ENCODE results near the gene ZBTB20. TPM values are rescaled to one million over a fixed set of nuclear protein-coding genes. Genes with fewer than 3 reads are reported as not detected.
A peak's percentile ranks its signal among the peaks of the same experiment; 100 is the strongest.

Gene ZBTB20
- total RNA-seq, 1 donor = 32.9 TPM

- Histone ChIP-seq H4K20me1 (ENCODE audit: insufficient read depth, low read length) (no peaks in the 10 kb centered on the region), H3K36me3 (ENCODE audit: insufficient read depth, low read length) (no peaks in the 10 kb centered on the region), H3K4me2 (ENCODE audit: insufficient read depth, low read length) (no peak overlapping the region), H3K9me3 (ENCODE audit: low read depth, low read length) (no peaks in the 10 kb centered on the region), H3K27me3 (ENCODE audit: insufficient read depth, low read length) (no peaks in the 10 kb centered on the region), H3K27ac (ENCODE audit: low read depth, low read length) (no peak overlapping the region), H3K4me3 (ENCODE audit: insufficient read depth, low read length) (no peak overlapping the region), H2AFZ (ENCODE audit: low read length) (no peak overlapping the region), H3K79me2 (ENCODE audit: insufficient read depth, low read length) (peaks cover 2% of the 10 kb centered on the region), H3K4me1 (ENCODE audit: insufficient read depth, low read length) (peaks cover 28% of the 10 kb centered on the region)
- no peak for DNase-seq (ENCODE audit: insufficient read length, low spot score, missing footprints)
- TF ChIP-seq CTCF (IDR thresholded peaks at IDR 0.05; ENCODE audit: extremely low read depth, low read depth, low read length) = no peak
These were observed 589.3 kb downstream of the ZBTB20 start for GRCh38 chr3:114557791-114558190.

- no peak for DNase-seq (ENCODE audit: insufficient read length, low spot score, missing footprints)
- peaks cover 39% of the 10 kb centered on the region for H3K4me1 ChIP-seq (ENCODE audit: insufficient read depth, low read length)
- H3K9me3 ChIP-seq (ENCODE audit: low read depth, low read length) = no peaks in the 10 kb centered on the region
- no peak overlapping the region for H3K4me3 ChIP-seq (ENCODE audit: insufficient read depth, low read length)
- no peaks in the 10 kb centered on the region for H3K36me3 ChIP-seq (ENCODE audit: insufficient read depth, low read length)
- H3K79me2 ChIP-seq (ENCODE audit: insufficient read depth, low read length) = peaks cover 2% of the 10 kb centered on the region
- H3K27me3 ChIP-seq (ENCODE audit: insufficient read depth, low read length) = no peaks in the 10 kb centered on the region
- no peaks in the 10 kb centered on the region for H4K20me1 ChIP-seq (ENCODE audit: insufficient read depth, low read length)
- H3K4me2 ChIP-seq (ENCODE audit: insufficient read depth, low read length) = no peak overlapping the region
- H3K27ac ChIP-seq (ENCODE audit: low read depth, low read length) = no peak overlapping the region
- TF ChIP-seq CTCF (IDR thresholded peaks at IDR 0.05; ENCODE audit: extremely low read depth, low read depth, low read length) = no peak
- no peak overlapping the region for H2AFZ ChIP-seq (ENCODE audit: low read length)
These were observed 590.4 kb downstream of the ZBTB20 start for GRCh38 chr3:114556657-114557213.

GRCh38 chr3:114554731-114555130, 592.4 kb downstream of the ZBTB20 start:
- no peak for DNase-seq (ENCODE audit: insufficient read length, low spot score, missing footprints)
- TF ChIP-seq CTCF (IDR thresholded peaks at IDR 0.05; ENCODE audit: extremely low read depth, low read depth, low read length) = no peak
- H3K27me3 ChIP-seq (ENCODE audit: insufficient read depth, low read length) = no peaks in the 10 kb centered on the region
- no peaks in the 10 kb centered on the region for H4K20me1 ChIP-seq (ENCODE audit: insufficient read depth, low read length)
- H3K4me1 ChIP-seq (ENCODE audit: insufficient read depth, low read length) = peaks cover 49% of the 10 kb centered on the region
- no peaks in the 10 kb centered on the region for H3K9me3 ChIP-seq (ENCODE audit: low read depth, low read length)
- no peak overlapping the region for H2AFZ ChIP-seq (ENCODE audit: low read length)
- peak overlapping the region; percentile 4 for H3K27ac ChIP-seq (ENCODE audit: low read depth, low read length)
- no peak overlapping the region for H3K4me2 ChIP-seq (ENCODE audit: insufficient read depth, low read length)
- H3K79me2 ChIP-seq (ENCODE audit: insufficient read depth, low read length) = peaks cover 2% of the 10 kb centered on the region
- no peak overlapping the region for H3K4me3 ChIP-seq (ENCODE audit: insufficient read depth, low read length)
- no peaks in the 10 kb centered on the region for H3K36me3 ChIP-seq (ENCODE audit: insufficient read depth, low read length)

GRCh38 chr3:114553949-114554593, 593.0 kb downstream of the ZBTB20 start:
- H3K36me3 ChIP-seq (ENCODE audit: insufficient read depth, low read length) = no peaks in the 10 kb centered on the region
- no peaks in the 10 kb centered on the region for H3K9me3 ChIP-seq (ENCODE audit: low read depth, low read length)
- H3K79me2 ChIP-seq (ENCODE audit: insufficient read depth, low read length) = peaks cover 2% of the 10 kb centered on the region
- DNase-seq (ENCODE audit: insufficient read length, low spot score, missing footprints) = no peak
- no peak overlapping the region for H3K4me3 ChIP-seq (ENCODE audit: insufficient read depth, low read length)
- H3K4me1 ChIP-seq (ENCODE audit: insufficient read depth, low read length) = peaks cover 49% of the 10 kb centered on the region
- no peak overlapping the region for H3K27ac ChIP-seq (ENCODE audit: low read depth, low read length)
- H2AFZ ChIP-seq (ENCODE audit: low read length) = no peak overlapping the region
- no peak overlapping the region for H3K4me2 ChIP-seq (ENCODE audit: insufficient read depth, low read length)
- H3K27me3 ChIP-seq (ENCODE audit: insufficient read depth, low read length) = no peaks in the 10 kb centered on the region
- no peak for TF ChIP-seq CTCF (IDR thresholded peaks at IDR 0.05; ENCODE audit: extremely low read depth, low read depth, low read length)
- H4K20me1 ChIP-seq (ENCODE audit: insufficient read depth, low read length) = no peaks in the 10 kb centered on the region
